PC-9 (cell line): Measurements from ENCODE around the gene CD28.

ENCODE experiments used
- EZH2 ChIP-seq: fragments of 200-600 bp; sonication (generic); IDR thresholded peaks from 2 replicates; pipeline ENCODE4 v1.8.0; 2017; ENCODE audit warnings: antibody characterized with exemption, low read depth
- TF ChIP-seq, protein P1 (sequence below): fragments of 200-600 bp; sonication (generic); conservative IDR thresholded peaks from 2 replicates; pipeline ENCODE4 v1.6.1; 2017; ENCODE audit warnings: mixed run types, antibody characterized with exemption, mild to moderate bottlenecking, moderate library complexity

DNA sequence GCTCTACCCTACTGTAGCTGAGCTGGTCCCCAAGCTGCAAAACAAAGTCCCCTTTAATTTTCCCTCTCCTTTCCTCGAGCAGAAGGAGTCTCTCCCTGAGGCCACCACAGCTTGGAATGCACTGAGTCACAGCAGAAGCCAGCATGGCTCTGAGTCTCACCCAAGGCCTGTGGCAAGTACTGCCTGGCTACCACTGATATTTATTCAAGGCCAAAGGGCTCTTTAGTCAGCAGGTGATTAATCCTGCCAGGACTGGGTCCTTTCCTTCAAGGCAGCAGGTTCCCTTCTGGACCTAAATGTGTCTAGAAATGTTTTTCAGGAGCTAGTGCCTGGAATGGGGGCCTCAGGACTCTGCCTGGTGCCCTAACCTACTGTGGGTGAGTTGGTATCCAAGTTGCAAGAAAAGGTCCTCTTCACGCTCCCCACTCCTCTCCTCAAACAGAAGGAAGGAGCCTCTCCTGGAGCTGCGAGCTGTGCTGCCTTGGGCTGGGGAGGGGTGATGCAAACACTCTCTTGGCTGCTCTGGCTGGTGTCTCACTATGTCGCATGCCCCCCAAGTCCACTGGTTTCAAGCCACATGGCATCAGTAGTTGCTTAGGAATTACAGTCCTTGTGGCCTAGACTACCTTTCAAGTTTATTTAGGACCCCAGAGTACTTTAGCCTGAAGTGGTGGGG lies 53.4 kb downstream of the CD28 start:
- TF ChIP-seq, protein P1, sequence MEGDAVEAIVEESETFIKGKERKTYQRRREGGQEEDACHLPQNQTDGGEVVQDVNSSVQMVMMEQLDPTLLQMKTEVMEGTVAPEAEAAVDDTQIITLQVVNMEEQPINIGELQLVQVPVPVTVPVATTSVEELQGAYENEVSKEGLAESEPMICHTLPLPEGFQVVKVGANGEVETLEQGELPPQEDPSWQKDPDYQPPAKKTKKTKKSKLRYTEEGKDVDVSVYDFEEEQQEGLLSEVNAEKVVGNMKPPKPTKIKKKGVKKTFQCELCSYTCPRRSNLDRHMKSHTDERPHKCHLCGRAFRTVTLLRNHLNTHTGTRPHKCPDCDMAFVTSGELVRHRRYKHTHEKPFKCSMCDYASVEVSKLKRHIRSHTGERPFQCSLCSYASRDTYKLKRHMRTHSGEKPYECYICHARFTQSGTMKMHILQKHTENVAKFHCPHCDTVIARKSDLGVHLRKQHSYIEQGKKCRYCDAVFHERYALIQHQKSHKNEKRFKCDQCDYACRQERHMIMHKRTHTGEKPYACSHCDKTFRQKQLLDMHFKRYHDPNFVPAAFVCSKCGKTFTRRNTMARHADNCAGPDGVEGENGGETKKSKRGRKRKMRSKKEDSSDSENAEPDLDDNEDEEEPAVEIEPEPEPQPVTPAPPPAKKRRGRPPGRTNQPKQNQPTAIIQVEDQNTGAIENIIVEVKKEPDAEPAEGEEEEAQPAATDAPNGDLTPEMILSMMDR = no peak
- no peak for TF ChIP-seq EZH2
